A673 (cell line): ENCODE measurements around the gene TLR9. TPM values are rescaled to one million over a fixed set of nuclear protein-coding genes. Genes with fewer than 3 reads are reported as not detected.

ENCODE experiments used
- BruUV-seq: library from RNA; stranded (reverse); fragments of 400-500 nt; replicated peaks from 2 replicates; lab custom pipeline; 2021; lab: Mats Ljungman, UMichigan
- CTCF ChIA-PET: fragments of 300-600 bp; sonication (Branson Sonifier 250); formaldehyde crosslinking; loops from one replicate; lab custom pipeline; 2022; ENCODE audit warnings: antibody characterized with exemption; lab: Charles Lee
- POLR2A ChIA-PET: fragments of 300-600 bp; sonication (Branson Sonifier 250); formaldehyde crosslinking; loops from one replicate; lab custom pipeline; 2022; ENCODE audit warnings: antibody characterized with exemption; ENCODE audit not compliant: low non-redundant PET; lab: Charles Lee
- DNase-seq: peaks from one replicate; pipeline ENCODE4 v3.0.0-alpha.2; 2015; ENCODE audit warnings: low spot score
- H3K27ac ChIP-seq: fragments of 200-600 bp; sonication (generic); 2 replicates; pipeline ENCODE4 v1.5.1; 2016; ENCODE audit warnings: mixed run types, low read depth, mild to moderate bottlenecking, mixed read lengths, antibody characterized with exemption, low read length; ENCODE audit not compliant: poor library complexity, severe bottlenecking
- H3K27me3 ChIP-seq: fragments of 200-600 bp; sonication (generic); replicated peaks from 2 replicates; pipeline ENCODE4 v1.6.1; 2017; ENCODE audit warnings: mixed run types, low read depth, mild to moderate bottlenecking, mixed read lengths, antibody characterized with exemption, low read length; ENCODE audit not compliant: insufficient read depth, poor library complexity
- H3K36me3 ChIP-seq: fragments of 200-600 bp; sonication (generic); 2 replicates; pipeline ENCODE4 v1.6.1; 2016; ENCODE audit warnings: mixed run types, mild to moderate bottlenecking, mixed read lengths, antibody characterized with exemption, low read length; ENCODE audit not compliant: insufficient read depth, poor library complexity, severe bottlenecking
- H3K4me1 ChIP-seq: fragments of 200-600 bp; sonication (generic); 2 replicates; pipeline ENCODE4 v1.6.1; 2017; ENCODE audit warnings: mixed run types, mild to moderate bottlenecking, mixed read lengths, antibody characterized with exemption, low read length; ENCODE audit not compliant: insufficient read depth, poor library complexity, severe bottlenecking
- H3K4me3 ChIP-seq: fragments of 200-600 bp; sonication (generic); 2 replicates; pipeline ENCODE4 v1.5.1; 2016; ENCODE audit warnings: low read depth, mixed run types, mild to moderate bottlenecking, mixed read lengths, low read length; ENCODE audit not compliant: poor library complexity, severe bottlenecking
- H3K9me3 ChIP-seq: fragments of 200-600 bp; sonication (generic); 2 replicates; pipeline ENCODE4 v1.6.1; 2016; ENCODE audit warnings: mixed run types, low read depth, mild to moderate bottlenecking, mixed read lengths, antibody characterized with exemption, low read length; ENCODE audit not compliant: poor library complexity, severe bottlenecking
- CTCF ChIP-seq: fragments of 300-800, 200-600 bp; sonication (generic); conservative IDR thresholded peaks from 2 replicates; pipeline ENCODE4 v1.5.1; 2017; ENCODE audit warnings: low read depth, mild to moderate bottlenecking, antibody characterized with exemption, low read length, moderate library complexity, mixed read lengths
- EZH2 ChIP-seq: fragments of 200-600 bp; sonication (generic); IDR thresholded peaks from 2 replicates; pipeline ENCODE4 v1.6.1; 2017; ENCODE audit warnings: borderline replicate concordance, low read depth, mild to moderate bottlenecking, mixed read lengths, antibody characterized with exemption, low read length; ENCODE audit not compliant: poor library complexity, severe bottlenecking
- intact Hi-C: fragments of 100-400 bp; cut with micrococcal nuclease; formaldehyde crosslinking; loops from one replicate; pipeline ENCODE4 v1.10.0; 2022; ENCODE audit not compliant: unreplicated experiment
- total RNA-seq: library from RNA; stranded (reverse); gene quantifications from 2 replicates; pipeline ENCODE4 v1.2.3, GENCODE V29; 2021

The TLR9 gene
- total RNA-seq, 1 experiment from 2014 or later = not detected

GRCh38 chr3:52237006-52237656 is 11.7 kb upstream of the TLR9 start:
- intact Hi-C loops = no loop called here
- Histone ChIP-seq H3K4me1 (peaks cover 12% of the 10 kb centered on the region), H3K4me3 (no peak overlapping the region), H3K27ac (no peak overlapping the region), H3K9me3 (no peaks in the 10 kb centered on the region), H3K36me3 (no peaks in the 10 kb centered on the region), H3K27me3 (no peaks in the 10 kb centered on the region)
- no peak for DNase-seq
- no peak for TF ChIP-seq EZH2
- no peak for TF ChIP-seq CTCF
- BruUV-seq = no TSS peak
- POLR2A ChIA-PET = no interaction called here
- CTCF ChIA-PET = no interaction called here

DNA sequence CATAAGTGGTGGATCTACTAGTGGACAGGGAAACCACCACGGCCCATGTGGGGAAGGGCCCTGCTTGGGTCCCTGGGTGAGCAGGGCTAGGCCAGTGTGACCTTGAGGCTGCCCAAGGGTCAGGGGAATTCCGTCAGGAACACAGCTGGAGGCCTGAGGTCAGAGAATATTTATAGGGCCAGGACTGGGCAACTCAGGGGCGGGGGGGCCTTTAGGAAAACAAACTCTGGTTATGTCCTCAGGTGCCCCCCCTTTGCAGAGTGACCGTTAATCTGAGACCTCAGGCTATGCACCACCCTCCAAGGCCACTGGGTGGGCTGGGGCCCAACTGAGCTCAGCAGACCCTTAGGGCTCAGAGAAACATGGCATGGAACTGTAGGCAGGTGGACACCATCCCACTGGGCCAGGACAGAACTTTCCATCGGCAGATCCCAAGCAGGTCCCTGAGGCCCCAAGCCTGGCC is 11.0 kb upstream of the TLR9 start:
- DNase-seq = no peak
- H3K9me3 ChIP-seq = no peaks in the 10 kb centered on the region
- H3K27ac ChIP-seq = no peak overlapping the region
- no TSS peak for BruUV-seq
- no peaks in the 10 kb centered on the region for H3K27me3 ChIP-seq
- peaks cover 12% of the 10 kb centered on the region for H3K4me1 ChIP-seq
- H3K36me3 ChIP-seq = no peaks in the 10 kb centered on the region
- ChIA-PET POLR2A (no interaction called here), CTCF (no interaction called here)
- intact Hi-C loops = no loop called here
- TF ChIP-seq EZH2 = no peak
- no peak for TF ChIP-seq CTCF
- no peak overlapping the region for H3K4me3 ChIP-seq

GRCh38 chr3:52234516-52235447 is 9.3 kb upstream of the TLR9 start:
- ChIA-PET CTCF (no interaction called here), POLR2A (no interaction called here)
- intact Hi-C loops = no loop called here
- Histone ChIP-seq H3K36me3 (no peaks in the 10 kb centered on the region), H3K27ac (no peak overlapping the region), H3K4me3 (no peak overlapping the region), H3K27me3 (no peaks in the 10 kb centered on the region), H3K4me1 (peaks cover under 1% of the 10 kb centered on the region), H3K9me3 (no peaks in the 10 kb centered on the region)
- no TSS peak for BruUV-seq
- TF ChIP-seq CTCF (no peak), EZH2 (no peak)
- DNase-seq = no peak
